CD4-positive, alpha-beta T cell treated with Interleukin-17A for 4 hours (primary cell): ENCODE results near the gene LAMB2.
A peak's percentile ranks its signal among the peaks of the same experiment; 100 is the strongest.

Experiments
- DNase-seq: peaks from one replicate; pipeline ENCODE4 v3.0.0-alpha.2; 2020; ENCODE audit warnings: mixed read lengths

The LAMB2 gene

DNA sequence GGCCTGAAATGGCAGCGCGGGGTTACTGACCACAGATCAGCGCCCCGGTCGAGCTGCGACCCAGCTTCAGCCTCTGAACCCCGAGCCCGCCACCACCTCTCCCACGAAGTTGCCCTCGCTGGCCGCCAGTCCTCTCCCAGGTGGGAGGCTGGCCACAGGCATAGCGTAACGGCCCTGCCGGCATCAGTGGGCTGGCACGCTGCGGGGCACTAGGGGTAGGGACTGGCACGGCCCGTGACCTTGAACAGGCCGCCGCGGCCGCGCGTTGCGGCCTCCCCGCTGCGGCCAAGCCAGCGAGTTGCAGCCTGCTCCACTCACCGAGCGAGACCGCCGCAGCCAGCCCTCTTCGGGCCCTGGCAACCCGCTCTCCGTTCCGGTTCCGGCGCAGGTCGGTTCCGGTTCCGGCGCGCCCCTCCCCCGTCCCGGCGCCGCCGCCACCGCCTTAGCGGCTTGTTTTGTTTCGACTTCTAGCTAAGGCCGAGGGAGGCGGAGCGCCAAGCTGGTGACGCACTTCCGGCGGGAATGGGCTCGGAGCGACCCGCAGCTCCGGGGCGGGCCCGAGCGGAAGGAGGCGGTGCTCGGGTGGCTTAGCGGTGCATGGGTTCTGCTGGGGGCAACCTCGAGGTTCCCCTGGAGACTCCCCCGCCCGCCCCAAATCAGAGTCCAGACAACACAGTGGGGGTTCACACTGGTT lies 12.3 kb downstream of the LAMB2 start, which contains the start of gene USP19:
TSS of gene USP19 (minus strand) at position 386 of the 694 bp plus-strand sequence. CDS start 1,678 bp downstream, outside the sequence.
- DNase-seq, result peak; percentile 98

GRCh38 chr3:49120096-49120437 lies 12.8 kb downstream of the LAMB2 start:
- DNase-seq, result no peak

- no peak for DNase-seq
Measured at GRCh38 chr3:49119439-49119838, 13.4 kb downstream of the LAMB2 start.

DNA sequence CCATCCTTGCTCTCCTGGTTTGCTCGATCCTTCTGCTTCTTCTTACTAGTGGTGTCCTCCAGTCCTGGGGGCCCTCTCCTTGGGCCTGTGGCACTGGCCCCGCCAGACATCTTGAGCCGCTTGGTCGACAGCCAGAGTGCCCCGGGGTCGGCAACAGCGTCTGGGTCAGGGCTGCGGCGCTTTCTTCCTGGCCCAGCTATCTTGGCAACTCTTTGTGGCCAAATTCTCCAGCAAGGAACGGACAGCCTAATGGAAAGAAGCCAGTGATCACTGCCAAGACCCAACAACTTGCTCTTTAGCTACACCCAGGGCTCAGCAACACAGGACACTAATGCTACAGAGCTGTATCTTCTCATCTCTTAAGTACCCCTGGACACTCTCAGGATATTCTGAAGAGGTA lies 13.8 kb downstream of the LAMB2 start:
- no peak for DNase-seq

GRCh38 chr3:49112262-49112661 lies 20.6 kb downstream of the LAMB2 start:
- DNase-seq, result no peak

DNA sequence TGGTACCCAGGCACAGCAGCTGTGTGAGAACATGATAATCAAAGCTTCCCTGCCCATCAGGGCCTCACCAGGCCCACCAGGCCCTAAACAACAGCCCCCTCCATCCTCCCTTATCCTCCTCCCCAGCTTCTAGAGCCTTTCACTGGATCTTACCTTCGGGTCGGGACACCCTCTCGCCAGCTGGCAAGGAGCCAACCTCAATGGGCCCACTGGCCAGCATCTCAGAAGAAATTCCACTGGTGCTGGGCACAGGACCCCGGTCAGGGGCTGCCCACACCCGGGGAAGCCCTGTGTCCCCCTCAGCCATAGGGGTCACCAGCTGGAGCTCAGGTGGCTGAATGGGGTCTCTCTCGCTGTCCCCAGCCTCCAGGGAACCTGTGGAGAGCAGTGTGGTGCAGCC lies 21.5 kb downstream of the LAMB2 start:
- DNase-seq, result no peak

- no peak for DNase-seq
Measured at GRCh38 chr3:49110780-49111179, 22.1 kb downstream of the LAMB2 start.

- no peak for DNase-seq
Measured at GRCh38 chr3:49108346-49108745, 24.5 kb downstream of the LAMB2 start.

GRCh38 chr3:49104427-49105291 lies 28.2 kb downstream of the LAMB2 start, which contains the start of gene QARS1:
Gene QARS1, minus strand, starts transcription at chr3:49104757. Its CDS starts 24 bp downstream, at chr3:49104733.
- DNase-seq, result peak; percentile 88

DNA sequence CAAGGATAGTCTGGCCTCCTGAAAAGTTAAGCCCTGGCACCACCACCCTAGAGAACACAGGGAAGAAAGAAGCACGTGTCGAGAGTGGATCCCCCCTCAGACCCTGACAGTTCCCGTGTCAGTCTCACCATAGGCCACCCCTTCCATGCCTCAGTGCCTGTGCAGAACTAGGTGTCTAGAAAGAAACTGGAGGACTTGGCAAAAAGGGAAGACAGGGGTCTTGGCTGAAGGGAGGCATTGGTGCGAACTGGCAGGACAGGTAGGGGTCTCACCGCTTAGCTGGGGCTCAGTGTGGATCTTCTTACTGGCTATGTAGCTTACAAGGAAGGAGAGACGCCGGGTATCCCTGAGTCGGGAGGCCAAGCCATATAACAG lies 28.8 kb downstream of the LAMB2 start:
- no peak for DNase-seq

DNA sequence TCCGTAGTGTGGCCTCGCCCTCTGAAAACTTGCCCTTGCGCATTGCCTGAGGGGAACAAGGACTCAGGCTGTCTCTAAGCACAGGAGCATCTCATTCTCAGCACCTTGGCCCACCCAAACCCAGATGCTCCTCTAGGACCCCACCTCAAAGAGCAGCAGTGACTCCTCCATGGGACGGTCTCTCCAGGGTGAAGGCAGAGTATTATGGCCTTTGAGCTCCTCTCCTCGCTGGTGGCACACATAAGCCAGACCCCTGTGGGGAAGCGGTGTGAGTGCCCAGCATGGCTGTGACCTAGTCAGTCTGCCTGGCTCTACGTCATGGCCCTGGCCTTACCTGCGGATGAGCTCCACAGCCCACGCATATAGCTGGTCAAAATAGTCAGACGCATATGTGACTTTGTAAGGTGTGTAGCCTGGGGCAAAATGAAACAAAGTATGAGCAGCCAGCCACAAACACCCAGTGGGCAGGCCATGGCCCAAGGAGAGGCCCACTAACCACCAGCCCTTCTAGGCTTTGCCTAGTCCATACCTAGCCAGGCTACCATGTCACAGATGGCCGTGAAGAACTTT lies 32.7 kb downstream of the LAMB2 start:
- DNase-seq, result no peak

GRCh38 chr3:49098910-49099630 lies 33.8 kb downstream of the LAMB2 start:
- no peak for DNase-seq

DNA sequence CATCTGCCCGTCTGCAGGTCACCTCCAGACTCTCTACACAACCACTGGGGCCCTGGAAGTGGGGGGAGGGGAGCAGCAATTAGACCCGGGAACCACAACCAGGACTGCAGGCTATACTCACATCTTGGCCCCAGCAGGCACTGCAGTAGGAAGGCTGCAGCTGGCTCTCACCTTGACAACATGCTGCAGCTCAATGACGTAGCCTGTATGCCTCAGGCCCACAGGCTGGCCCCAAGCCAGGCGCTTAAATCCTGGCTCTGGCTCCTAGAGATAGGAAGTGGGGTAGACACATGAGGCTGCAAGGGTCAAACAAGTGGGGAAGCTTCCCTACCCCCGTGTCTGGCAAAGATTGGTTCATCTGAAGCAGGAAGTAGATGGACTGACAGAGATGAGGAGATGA lies 34.4 kb downstream of the LAMB2 start:
- DNase-seq, result no peak

DNA sequence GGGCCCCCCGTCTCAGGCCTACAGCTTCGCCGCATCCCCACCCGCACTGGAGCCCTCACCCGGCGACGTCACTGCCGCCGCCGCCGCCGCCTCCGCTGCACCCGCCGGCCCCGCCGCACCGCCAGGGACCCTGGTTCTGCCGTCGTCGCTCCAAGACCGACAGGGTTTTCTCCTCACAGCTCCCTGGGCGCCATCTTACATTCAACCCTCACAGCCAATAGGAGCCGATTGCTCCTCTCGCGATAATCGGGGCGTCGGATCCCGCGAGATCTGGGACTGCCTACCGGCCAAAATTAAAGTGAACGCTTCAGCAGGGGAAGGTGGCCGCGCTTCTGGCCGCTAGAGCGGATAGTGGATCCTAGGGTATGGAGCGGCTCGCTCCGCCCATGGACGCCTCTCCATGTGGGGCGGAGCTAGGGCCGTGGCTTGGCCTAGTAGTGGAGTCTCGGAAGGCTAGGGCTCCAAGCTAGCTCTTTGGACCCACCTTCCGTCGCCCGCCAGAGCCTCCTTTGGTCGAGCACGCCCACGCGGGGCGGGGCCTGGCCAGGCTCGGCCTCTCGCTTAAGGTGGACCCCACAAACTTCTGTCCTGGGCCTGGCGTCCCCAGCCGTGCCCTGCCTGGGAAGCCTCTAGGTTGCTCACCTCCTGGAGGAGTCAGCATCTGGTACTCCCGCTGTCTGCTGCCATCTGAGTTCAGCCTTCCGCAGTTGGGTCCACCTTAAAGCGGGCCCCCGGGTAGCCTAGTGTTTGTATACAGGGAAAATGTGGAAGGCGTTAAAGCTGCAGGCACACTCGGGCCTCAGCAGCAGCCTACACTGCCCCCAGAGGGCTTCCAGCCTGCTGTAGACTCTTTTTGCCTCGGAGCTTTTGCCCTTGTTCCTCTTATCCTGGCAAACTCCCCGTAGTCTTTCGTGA lies 38.7 kb downstream of the LAMB2 start, which contains the start of gene QRICH1:
TSS of gene QRICH1 (minus strand) at position 219 of the 915 bp plus-strand sequence. CDS start 17,054 bp downstream, outside the sequence.
- peak; percentile 95 for DNase-seq

DNA sequence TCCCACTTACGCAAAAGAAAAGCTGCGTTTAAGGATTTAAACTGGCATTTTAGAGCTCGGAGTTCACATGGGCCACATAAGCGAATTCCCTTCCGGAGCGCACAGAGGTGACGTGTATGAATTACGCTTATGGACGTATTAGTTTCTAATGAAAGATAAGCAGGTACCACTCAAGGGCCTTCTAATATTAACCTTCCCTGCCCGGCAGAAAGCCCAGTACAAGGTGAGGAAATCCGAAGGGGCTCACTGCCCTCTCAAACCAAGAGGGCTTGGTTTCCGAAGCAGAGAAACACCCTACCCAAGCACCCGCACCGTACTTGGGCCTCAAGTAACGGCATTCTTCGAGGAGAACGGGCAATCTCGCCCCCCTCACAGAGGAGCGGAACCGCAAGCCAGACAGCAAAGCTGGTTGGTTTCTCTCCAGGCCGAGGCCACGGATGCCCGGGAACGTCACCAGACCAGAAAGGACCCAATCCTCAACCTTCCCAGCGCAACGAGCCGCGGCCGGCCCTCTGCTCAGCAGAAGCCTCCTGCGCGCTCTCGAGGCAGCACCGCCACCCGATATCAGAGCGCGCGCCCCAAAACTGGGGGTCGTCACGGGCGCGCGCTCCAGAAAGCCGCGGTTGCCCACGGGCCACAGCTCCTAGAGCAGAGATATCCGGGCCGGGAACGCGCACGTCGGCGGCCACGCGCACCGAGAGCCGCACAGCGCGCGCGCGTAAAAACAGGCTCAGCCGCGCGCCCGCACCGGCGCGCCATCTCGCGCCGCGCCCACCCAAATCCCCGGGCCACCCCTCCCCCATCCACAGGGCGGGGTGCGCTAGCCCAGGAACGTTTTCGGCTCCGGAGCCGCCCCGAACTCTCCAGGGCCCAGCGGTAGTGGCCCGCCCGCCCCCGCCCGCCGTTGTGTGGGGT lies 39.7 kb downstream of the LAMB2 start:
- peak; percentile 84 for DNase-seq

- no peak for DNase-seq
Measured at GRCh38 chr3:49081429-49081828, 51.4 kb downstream of the LAMB2 start.

GRCh38 chr3:49079270-49079669 lies 53.6 kb downstream of the LAMB2 start:
- no peak for DNase-seq

DNA sequence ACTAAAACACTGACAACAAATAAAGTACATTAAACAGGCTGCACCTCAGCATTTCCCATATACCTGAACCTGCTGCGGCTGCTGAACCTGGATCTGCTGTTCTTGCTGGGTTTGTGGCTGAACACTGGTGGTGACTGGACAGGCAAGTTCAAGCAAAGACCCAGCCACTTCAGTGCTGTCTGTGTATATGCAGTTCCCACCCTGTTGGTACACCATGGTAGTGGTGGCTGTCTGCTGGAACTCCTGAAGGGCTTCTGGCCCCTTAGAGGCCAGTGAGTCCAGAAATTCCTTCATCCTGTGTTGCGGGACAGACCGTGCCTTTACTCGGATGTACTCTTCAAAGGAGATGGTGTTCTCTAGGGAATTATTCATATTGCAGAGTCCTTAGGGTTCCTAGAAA lies 56.2 kb downstream of the LAMB2 start:
- no peak for DNase-seq

DNA sequence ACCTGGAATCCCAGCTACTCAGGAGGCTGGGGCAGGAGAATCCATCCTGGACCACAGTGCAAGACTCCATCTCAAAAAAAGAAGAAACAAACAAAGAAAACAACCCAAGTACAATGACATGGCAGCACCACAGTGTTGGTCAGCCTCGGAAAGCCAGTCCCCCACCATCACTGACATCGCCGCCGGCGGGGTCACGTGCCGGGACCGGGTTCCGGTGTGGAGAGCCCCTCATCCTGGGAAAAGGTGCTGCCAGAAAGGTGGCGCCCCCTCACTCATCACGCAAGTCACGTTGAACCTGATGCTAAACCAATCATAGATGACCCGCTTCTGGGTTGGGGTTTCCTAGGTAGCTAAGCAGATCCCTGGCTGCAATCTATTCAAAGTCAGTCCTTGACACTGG lies 56.7 kb downstream of the LAMB2 start:
- DNase-seq, result no peak
